GM23248 (cell line): Measurements from ENCODE around the gene VSIG1. TPM values are rescaled to one million over a fixed set of nuclear protein-coding genes. Genes with fewer than 3 reads are reported as not detected.
A peak's percentile ranks its signal among the peaks of the same experiment; 100 is the strongest.

Experiments used
- DNase-seq: peaks from one replicate; pipeline ENCODE4 v3.0.0-alpha.2; 2015
- H2AFZ ChIP-seq: fragments of 200-600 bp; sonication (generic); 2 replicates; pipeline ENCODE4 v1.6.1; 2016; ENCODE audit warnings: antibody characterized with exemption
- H3F3A ChIP-seq: fragments of 200-600 bp; sonication (generic); 2 replicates; pipeline ENCODE4 v1.6.1; 2016; ENCODE audit warnings: mild to moderate bottlenecking, antibody characterized with exemption, mixed run types; ENCODE audit not compliant: insufficient read depth
- H3K27ac ChIP-seq: fragments of 200-600 bp; sonication (generic); 2 replicates; pipeline ENCODE4 v1.5.1; 2016; ENCODE audit warnings: mild to moderate bottlenecking
- H3K27me3 ChIP-seq: fragments of 200-600 bp; sonication (generic); replicated peaks from 2 replicates; pipeline ENCODE4 v1.6.1; 2016; ENCODE audit warnings: mild to moderate bottlenecking; ENCODE audit not compliant: insufficient read depth
- H3K36me3 ChIP-seq: fragments of 200-600 bp; sonication (generic); 2 replicates; pipeline ENCODE4 v1.6.1; 2016; ENCODE audit warnings: low read depth, mild to moderate bottlenecking
- H3K4me1 ChIP-seq: fragments of 200-600 bp; sonication (generic); 2 replicates; pipeline ENCODE4 v1.6.1; 2016; ENCODE audit warnings: mild to moderate bottlenecking; ENCODE audit not compliant: insufficient read depth
- H3K4me2 ChIP-seq: fragments of 200-600 bp; sonication (generic); one replicate; pipeline ENCODE4 v1.6.1; 2016; ENCODE audit warnings: mild to moderate bottlenecking; ENCODE audit not compliant: unreplicated experiment
- H3K4me3 ChIP-seq: fragments of 200-600 bp; sonication (generic); 2 replicates; pipeline ENCODE4 v1.5.1; 2016; ENCODE audit warnings: mild to moderate bottlenecking
- H3K79me2 ChIP-seq: fragments of 200-600 bp; sonication (generic); 2 replicates; pipeline ENCODE4 v1.6.1; 2016; ENCODE audit warnings: mild to moderate bottlenecking; ENCODE audit not compliant: insufficient read depth
- H3K9ac ChIP-seq: fragments of 200-600 bp; sonication (generic); 2 replicates; pipeline ENCODE4 v1.6.1; 2016; ENCODE audit warnings: mild to moderate bottlenecking
- H3K9me2 ChIP-seq: fragments of 200-600 bp; sonication (generic); 2 replicates; pipeline ENCODE4 v1.6.1; 2016; ENCODE audit warnings: mixed run types, mild to moderate bottlenecking, moderate library complexity; ENCODE audit not compliant: insufficient read depth
- H3K9me3 ChIP-seq: fragments of 200-600 bp; sonication (generic); one replicate; pipeline ENCODE4 v1.6.1; 2017; ENCODE audit warnings: low read depth
- H4K20me1 ChIP-seq: fragments of 200-600 bp; sonication (generic); 2 replicates; pipeline ENCODE4 v1.6.0; 2016; ENCODE audit not compliant: insufficient read depth
- EZH2 ChIP-seq: fragments of 200-600 bp; sonication (generic); IDR thresholded peaks from 2 replicates; pipeline ENCODE4 v1.6.1; 2018; ENCODE audit warnings: antibody characterized with exemption, mild to moderate bottlenecking; ENCODE audit not compliant: insufficient read depth, poor library complexity, severe bottlenecking
- EZH2phosphoT487 ChIP-seq: fragments of 200-600 bp; sonication (generic); IDR thresholded peaks from 2 replicates; pipeline ENCODE4 v1.6.1; 2018; ENCODE audit warnings: antibody characterized with exemption, moderate library complexity, mild to moderate bottlenecking, low read depth; ENCODE audit not compliant: insufficient read depth
- WGBS, 2 experiments: methylation state at CpG; one replicate each; pipeline ENCODE4 v1.1.6; 2015 to 2017; ENCODE audit warnings: low lambda C conversion rate in 2 of 2, low coverage in 1 of 2; ENCODE audit errors: missing lambda C conversion rate in 2 of 2; 5-methylcytosine and 5-hydroxymethylcytosine counted together
- in situ Hi-C: fragments of 300-500 bp; cut with MboI; formaldehyde crosslinking; loops from 2 replicates; pipeline ENCODE4 v1.15.0; 2020
- polyA plus RNA-seq: library from polyadenylated mRNA; unstranded; fragments of >200 nt; fragmentation: Nextera tagmentation; extraction: Ambion mirVana; gene quantifications from 2 replicates; pipeline ENCODE4 v1.2.1, GENCODE V29; 2016
- total RNA-seq: library from RNA; depleted of rRNA; stranded (reverse); fragments of >200 nt; shearing (Covaris generic); gene quantifications from 2 replicates; pipeline ENCODE4 v1.2.3, GENCODE V29; 2014

Gene VSIG1
- total and polyA plus RNA-seq, 2 experiments from 2014 or later = not detected

DNA sequence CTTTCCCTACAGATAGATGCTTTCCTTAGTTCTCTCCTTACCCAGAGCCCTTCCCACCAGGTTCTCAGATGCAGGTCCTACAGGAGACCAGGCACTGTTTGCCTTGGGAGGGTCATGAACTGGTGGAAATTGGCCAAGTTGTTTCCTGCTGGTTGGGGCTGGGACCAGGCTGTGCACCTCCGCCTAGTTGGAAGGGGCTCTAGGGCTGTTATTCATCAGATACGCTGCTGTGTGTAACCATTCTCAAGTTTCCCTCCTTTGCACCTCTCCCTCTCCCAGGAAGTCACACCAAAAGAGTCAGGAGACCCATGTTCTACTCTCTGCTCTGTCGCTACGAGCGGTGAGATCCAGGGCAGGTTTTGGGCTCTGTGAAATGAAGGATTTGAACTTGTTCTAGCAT is 11.9 kb upstream of the VSIG1 start:
- Histone ChIP-seq H3K4me1 (no peaks in the 10 kb centered on the region), H3K27ac (no peak overlapping the region), H3K27me3 (no peaks in the 10 kb centered on the region), H3K4me3 (no peak overlapping the region), H3K9ac (no peak overlapping the region), H2AFZ (no peak overlapping the region), H3K9me2 (no peaks in the 10 kb centered on the region), H3K9me3 (no peaks in the 10 kb centered on the region), H3K79me2 (no peaks in the 10 kb centered on the region), H3K36me3 (no peaks in the 10 kb centered on the region), H3K4me2 (no peak overlapping the region), H3F3A (no peaks in the 10 kb centered on the region), H4K20me1 (no peaks in the 10 kb centered on the region)
- in situ Hi-C loops = no loop called here
- WGBS, 2 experiments = 83 to 95% methylated on average over 4 of the region's 5 CpGs
- TF ChIP-seq EZH2phosphoT487 (no peak), EZH2 (no peak)
- DNase-seq = no peak

DNA sequence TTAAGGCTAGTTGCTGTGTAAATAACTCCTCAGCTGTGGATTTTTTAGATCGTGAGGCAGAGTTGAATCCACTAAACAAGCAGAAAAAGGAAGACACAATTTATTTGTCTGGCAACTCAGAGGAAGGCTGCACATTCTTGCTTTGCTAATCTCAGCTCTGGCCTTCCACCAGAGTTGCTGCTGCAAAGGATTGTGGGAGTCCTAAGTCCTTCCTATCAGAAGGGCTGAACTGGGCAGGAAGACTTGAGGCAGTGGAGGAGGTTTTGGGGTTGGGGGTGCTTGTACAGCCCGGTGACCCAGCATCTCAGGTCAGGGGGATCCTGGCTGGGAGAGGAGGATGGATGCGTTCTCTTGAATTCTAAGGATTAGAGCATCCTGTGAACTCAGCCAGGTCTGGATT is 11.0 kb upstream of the VSIG1 start:
- H3K4me3 ChIP-seq = no peak overlapping the region

DNA sequence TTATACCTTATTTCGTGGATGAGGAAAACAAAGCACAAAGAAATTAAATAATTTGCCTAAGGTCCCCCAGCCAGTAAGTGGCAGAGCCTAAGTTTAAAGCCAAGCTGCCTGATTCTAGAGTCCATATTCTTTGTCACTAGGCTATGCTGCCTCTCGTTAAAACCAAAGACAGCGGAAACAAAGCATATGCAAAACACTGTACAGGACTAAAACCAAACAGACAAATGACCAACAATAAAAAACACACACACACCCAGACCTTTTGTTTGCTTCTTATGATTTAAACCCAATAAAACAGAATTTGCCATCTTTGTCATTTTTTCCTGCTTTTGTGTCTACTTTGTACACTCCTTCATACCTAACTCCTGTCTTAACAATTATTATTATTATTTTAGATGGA is 10.1 kb upstream of the VSIG1 start:
- no peak for DNase-seq
- H3K36me3 ChIP-seq = no peaks in the 10 kb centered on the region
- H2AFZ ChIP-seq = no peak overlapping the region
- H3K4me2 ChIP-seq = no peak overlapping the region
- no peaks in the 10 kb centered on the region for H3K9me3 ChIP-seq
- in situ Hi-C loops = no loop called here
- no peaks in the 10 kb centered on the region for H3K27me3 ChIP-seq
- TF ChIP-seq EZH2phosphoT487 (no peak), EZH2 (no peak)
- H3K4me1 ChIP-seq = no peaks in the 10 kb centered on the region
- H3K9ac ChIP-seq = no peak overlapping the region
- no peaks in the 10 kb centered on the region for H3K79me2 ChIP-seq
- H3F3A ChIP-seq = no peaks in the 10 kb centered on the region
- H3K4me3 ChIP-seq = no peak overlapping the region
- H3K27ac ChIP-seq = no peak overlapping the region
- 70 to 81% methylated on average over 3 of the region's 3 CpGs for WGBS, 2 experiments
- no peaks in the 10 kb centered on the region for H4K20me1 ChIP-seq
- H3K9me2 ChIP-seq = no peaks in the 10 kb centered on the region

More for the DNA sequence above, 11.0 kb upstream of the VSIG1 start:
- no peak overlapping the region for H3K4me2 ChIP-seq
- in situ Hi-C loops = no loop called here
- no peak overlapping the region for H2AFZ ChIP-seq
- H3K36me3 ChIP-seq = no peaks in the 10 kb centered on the region
- no peaks in the 10 kb centered on the region for H3K79me2 ChIP-seq
- DNase-seq = peak; percentile 2
- H4K20me1 ChIP-seq = no peaks in the 10 kb centered on the region
- H3F3A ChIP-seq = no peaks in the 10 kb centered on the region
- TF ChIP-seq EZH2 = no peak
- TF ChIP-seq EZH2phosphoT487 = no peak
- no peak overlapping the region for H3K27ac ChIP-seq
- no peak overlapping the region for H3K9ac ChIP-seq
- WGBS, 2 experiments = 27 to 36% methylated on average over 3 of the region's 3 CpGs
- no peaks in the 10 kb centered on the region for H3K4me1 ChIP-seq
- H3K9me3 ChIP-seq = no peaks in the 10 kb centered on the region
- no peaks in the 10 kb centered on the region for H3K9me2 ChIP-seq
- H3K27me3 ChIP-seq = no peaks in the 10 kb centered on the region

DNA sequence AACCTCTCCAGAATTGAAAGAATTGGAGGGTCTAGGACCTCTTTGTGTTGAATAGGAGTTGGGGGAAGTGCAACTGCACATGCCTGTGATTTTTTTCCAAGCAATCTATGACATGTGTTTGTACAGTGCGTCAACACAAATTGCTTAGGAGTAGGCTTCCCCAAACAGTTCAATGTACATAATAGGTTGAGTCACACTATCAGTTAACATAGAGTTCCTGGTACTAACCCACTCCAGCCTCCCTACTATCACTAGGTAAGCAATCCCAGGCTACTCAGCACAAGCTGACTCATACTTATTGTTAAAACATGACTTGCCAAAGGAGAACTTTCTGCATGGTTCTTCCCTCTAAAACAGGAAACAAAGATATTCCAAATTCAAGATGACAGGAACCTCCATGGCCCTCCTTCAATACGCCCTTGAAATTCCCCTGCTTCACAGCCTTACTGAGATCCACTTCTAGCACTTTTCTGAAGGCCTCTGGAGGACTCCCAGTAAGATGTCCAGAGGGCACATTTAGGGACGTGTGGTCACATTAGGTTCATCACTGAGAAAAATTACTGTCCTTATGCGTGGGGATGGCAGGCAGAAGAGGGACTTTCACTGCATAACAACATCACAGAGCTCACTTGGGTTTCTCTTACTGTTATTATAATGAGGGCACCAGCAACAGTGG is 8.4 kb upstream of the VSIG1 start:
- H3K79me2 ChIP-seq = no peaks in the 10 kb centered on the region
- no peak overlapping the region for H3K9ac ChIP-seq
- H2AFZ ChIP-seq = no peak overlapping the region
- TF ChIP-seq EZH2 (no peak), EZH2phosphoT487 (no peak)
- H4K20me1 ChIP-seq = no peaks in the 10 kb centered on the region
- DNase-seq = peak; percentile 43
- no peaks in the 10 kb centered on the region for H3K36me3 ChIP-seq
- H3K4me3 ChIP-seq = no peak overlapping the region
- no peaks in the 10 kb centered on the region for H3K9me3 ChIP-seq
- in situ Hi-C loops = no loop called here
- H3K4me2 ChIP-seq = no peak overlapping the region
- H3K27me3 ChIP-seq = no peaks in the 10 kb centered on the region
- no peak overlapping the region for H3K27ac ChIP-seq
- no peaks in the 10 kb centered on the region for H3F3A ChIP-seq
- H3K9me2 ChIP-seq = no peaks in the 10 kb centered on the region
- no peaks in the 10 kb centered on the region for H3K4me1 ChIP-seq
- WGBS, 2 experiments = 69 to 74% methylated on average over 4 of the region's 4 CpGs
